Uterus (tissue), 2 donors: ENCODE data around the gene FMNL2.

Experiments
- POLR2A ChIP-seq, 2 donors: fragments of 450-650 bp; IDR thresholded peaks; one replicate each; pipeline ENCODE4 v1.6.1; 2016; ENCODE audit warnings: antibody characterized with exemption in 2 of 2, mild to moderate bottlenecking in 1 of 2, moderate library complexity in 1 of 2
- TF ChIP-seq, protein P1 (sequence below), 4 experiments: fragments of 200-600 bp in 2 of 4; fragments of 450-650 bp in 2 of 4; sonication (generic) in 2 of 4; IDR thresholded peaks; one replicate each; pipeline ENCODE4 v1.5.1; 2016 to 2019; ENCODE audit warnings: antibody characterized with exemption in 4 of 4, mild to moderate bottlenecking in 2 of 4, moderate library complexity in 1 of 4

DNA sequence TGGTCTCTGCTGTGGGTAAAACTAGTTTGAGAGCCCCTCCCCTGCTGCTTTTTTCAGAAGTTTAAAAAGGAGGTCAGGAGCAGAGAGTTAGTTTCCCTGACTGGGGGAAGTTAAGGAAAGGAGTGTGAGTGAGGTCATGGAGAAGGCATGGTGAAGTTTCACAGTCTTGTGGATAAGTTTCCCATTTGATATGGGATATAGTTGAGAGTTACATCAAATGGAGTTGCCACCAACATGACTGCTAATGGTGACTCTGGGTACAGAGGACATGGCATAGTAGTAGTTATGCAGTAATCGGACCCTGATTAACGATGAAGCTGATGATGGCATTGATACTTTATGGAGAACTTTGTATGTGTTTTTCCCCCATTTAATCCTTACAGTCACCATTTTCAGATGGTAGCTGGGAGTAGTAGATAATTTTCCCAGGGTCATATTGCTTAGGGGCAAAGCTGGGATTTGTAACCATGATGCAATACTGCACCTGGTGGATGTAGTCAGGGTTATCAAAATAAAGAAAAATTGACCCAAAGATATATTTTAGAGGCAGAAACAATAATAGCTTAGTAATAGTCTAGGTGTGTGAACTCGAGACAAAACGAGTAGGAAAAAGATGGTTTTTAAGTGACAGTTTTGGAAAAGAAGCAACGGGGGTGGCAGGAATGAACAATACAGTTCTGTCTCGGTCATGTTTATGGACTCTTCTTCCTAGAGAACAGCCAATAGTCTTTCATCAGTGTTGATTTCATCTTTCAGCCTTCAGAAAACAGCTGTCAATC lies 74.6 kb downstream of the FMNL2 start:
- TF ChIP-seq, protein P1, sequence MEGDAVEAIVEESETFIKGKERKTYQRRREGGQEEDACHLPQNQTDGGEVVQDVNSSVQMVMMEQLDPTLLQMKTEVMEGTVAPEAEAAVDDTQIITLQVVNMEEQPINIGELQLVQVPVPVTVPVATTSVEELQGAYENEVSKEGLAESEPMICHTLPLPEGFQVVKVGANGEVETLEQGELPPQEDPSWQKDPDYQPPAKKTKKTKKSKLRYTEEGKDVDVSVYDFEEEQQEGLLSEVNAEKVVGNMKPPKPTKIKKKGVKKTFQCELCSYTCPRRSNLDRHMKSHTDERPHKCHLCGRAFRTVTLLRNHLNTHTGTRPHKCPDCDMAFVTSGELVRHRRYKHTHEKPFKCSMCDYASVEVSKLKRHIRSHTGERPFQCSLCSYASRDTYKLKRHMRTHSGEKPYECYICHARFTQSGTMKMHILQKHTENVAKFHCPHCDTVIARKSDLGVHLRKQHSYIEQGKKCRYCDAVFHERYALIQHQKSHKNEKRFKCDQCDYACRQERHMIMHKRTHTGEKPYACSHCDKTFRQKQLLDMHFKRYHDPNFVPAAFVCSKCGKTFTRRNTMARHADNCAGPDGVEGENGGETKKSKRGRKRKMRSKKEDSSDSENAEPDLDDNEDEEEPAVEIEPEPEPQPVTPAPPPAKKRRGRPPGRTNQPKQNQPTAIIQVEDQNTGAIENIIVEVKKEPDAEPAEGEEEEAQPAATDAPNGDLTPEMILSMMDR (IDR thresholded peaks at IDR 0.05): no peak
- no peak for TF ChIP-seq POLR2A (IDR thresholded peaks at IDR 0.05)
